NCI-H748 treated with DMSO at 0.1 percent for 48 hours (cell line): ENCODE data around the gene HSDL2.
A peak's percentile ranks its signal among the peaks of the same experiment; 100 is the strongest.
"Not testable (repeated sequence)": the region's sequence is repeated elsewhere in the genome, so short reads cannot be mapped to it uniquely, and the experiment has no call there.

ENCODE experiments used
- DNase-seq: peaks from one replicate; lab custom pipeline; 2025; lab: John Stamatoyannopoulos, UW

Gene HSDL2

DNA sequence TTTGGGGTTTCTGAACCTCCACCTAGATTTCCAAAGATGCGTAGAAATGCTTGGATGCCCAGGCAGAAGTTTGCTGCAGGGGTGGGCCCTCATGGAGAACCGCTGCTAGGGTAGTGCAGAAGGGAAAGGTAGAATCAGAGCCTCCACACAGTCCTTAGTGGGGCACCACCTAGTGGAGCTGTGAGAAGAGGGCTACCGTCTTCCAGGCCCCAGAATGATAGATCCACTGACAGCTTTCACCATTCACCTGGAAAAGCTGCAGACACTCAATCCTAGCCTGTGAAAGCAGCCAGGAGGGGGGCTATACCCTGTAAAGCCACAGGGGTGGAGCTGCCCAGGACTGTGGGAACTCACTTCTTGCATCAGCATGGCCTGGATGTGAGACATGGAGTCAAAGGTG, 13.3 kb upstream of the HSDL2 start:
- no peak for DNase-seq

DNA sequence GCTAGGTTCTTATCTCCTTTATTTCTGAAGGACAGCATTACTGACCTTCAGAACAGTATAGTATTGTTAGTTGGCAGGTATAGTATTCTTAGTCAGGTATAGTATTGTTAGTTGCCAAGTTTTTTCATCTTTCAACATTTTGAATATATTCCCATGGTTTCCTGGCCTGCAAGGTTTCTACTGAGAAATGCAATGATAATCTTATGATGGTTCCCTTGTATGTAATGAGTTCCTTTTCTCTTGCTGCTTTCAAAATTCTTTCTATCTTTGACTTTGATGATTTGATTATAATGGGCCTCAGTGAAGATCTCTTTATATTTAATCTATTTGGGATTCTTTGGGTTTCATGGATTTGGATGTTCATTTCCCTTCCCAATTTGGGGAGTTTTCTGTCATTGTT, 12.4 kb upstream of the HSDL2 start:
- DNase-seq, result no peak

DNA sequence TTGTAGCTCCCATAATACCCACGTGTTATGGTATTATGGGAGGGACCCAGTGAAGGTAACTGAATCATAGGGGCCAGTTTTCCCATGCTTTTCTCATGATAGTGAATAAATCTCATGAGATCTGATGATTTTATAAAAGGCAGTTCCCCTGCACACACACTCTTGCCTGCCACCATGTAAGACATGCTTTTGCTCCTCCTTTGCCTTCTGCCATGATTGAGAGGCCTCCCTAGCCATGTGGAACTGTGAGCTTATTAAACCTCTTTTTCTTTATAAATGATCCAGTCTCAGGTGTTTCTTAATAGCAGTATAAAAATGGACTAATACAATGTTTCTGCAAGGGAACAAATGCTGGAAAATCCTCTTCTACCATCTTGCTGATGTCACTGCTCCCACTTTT, 10.1 kb upstream of the HSDL2 start:
- no peak for DNase-seq

DNA sequence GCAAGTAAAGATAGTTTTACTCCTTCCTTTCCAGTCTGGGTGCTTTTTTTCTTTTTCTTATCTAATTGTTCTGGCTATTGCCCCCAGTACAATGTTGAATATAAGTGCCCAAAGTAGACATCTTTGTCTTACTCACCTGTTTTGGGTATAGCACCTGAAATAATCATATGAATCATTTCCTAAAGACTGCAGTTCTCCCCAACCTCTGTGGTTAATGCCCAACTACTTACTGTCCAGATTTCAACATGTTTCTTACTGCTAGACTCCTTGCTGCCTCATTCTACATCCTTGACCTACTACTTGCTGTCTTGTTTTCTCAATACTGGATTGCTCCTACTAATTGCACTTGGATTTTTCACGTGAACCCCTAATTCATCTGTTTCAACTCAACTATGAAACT, 8.8 kb upstream of the HSDL2 start:
- no peak for DNase-seq

DNA sequence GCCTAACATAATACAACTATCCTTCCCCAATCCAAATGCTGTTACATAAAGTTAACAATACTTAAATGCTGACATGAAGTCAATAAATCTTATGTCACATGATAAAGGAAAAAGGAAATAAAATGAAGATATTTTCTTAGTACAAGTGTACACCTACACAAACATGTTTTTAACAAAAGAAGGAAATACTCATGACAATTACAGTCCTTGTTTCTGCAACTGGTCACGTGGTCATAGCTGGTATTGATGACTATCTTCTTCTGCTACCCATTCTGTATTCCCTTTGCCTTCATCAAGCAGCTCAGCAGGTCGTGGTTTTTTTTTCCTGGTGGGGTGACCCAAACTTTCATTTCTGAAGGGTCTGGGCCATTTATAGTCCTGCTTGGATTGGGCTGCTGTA, 6.2 kb upstream of the HSDL2 start:
- not testable (repeated sequence) for DNase-seq

DNA sequence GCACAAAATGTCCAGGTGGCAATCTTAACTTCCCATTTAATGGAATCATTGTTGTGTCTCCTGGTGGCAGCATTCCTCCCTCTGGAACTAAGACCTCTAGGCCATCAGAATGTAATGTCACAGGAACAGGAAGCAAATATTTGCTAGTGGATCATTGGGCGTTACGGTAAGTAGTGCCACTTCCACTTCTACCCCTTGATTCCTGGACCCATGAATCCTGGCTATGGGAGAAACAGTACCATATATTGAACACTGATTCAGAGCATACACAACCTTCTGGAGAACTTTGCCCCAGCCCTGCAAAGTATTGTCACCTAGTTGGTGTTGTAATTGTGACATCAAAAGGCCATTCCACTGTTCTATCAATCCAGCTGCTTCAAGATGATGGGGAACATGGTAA, 5.7 kb upstream of the HSDL2 start:
- not testable (repeated sequence) for DNase-seq

DNA sequence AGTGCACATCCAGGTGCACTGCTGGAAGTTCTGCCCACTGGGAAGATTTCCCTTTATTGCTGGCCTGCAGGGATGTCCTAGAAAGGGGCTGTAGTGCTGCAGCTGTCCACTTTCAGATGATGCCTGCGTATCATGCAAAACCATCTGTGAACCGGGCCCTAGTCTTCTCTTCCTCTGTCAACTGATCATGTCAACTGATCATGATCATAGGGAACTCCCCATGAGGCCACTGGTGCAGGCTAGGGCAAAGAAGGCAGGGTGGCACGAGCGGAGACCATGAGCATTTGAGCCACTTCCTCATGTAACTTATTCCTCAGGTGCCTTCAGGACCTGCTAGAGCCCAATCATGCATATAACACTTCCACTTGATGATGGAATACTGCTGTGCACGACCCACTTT, 4.5 kb upstream of the HSDL2 start:
- no peak for DNase-seq

DNA sequence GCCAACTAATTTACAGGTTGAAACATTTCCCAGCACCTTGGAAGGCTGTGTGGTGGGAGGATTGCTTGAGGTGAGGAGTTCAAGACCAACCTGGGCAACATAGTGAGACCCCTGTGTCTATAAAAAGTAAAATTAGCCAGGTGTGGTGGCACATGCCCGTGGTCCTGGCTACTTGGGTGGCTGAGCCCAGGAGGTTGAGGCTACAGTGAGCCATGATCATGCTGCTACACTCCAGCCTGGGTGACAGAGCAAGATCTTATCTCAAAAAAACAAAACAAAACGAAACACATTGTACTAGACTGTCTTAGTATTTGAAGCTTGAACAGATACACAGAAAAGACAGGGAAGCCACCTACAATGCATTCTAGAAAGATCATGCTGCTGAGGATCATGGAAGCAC, 2.8 kb upstream of the HSDL2 start:
- DNase-seq, result no peak

DNA sequence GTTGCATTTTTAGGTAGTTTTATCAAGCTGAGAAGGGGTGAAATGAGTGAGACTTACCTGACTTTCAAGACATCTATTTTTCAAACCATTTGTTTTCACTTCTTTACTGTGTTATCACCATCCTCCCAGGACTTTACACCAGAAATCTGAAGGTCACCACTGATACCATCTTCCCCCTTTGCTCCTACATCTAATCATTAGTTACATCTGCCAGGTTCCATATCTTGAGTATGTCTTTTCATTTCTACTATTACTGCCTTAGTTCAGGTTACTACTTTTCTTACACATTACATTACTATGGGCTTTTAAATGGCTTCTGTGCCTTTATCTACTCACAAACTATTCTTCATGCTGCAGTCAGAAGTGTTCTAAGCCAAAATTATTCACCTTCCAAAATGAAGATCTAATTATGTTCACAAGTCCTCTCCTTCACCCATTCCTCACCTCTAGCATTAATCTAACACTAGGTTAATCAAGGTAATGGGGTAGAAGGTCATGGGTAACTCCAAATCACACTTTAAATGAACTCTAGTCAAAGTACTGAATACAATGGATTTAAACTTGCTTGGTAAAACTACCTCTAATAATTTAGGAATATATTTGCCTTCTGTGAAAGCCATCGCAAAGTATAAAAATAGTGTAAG, 2.1 kb upstream of the HSDL2 start:
- no peak for DNase-seq

DNA sequence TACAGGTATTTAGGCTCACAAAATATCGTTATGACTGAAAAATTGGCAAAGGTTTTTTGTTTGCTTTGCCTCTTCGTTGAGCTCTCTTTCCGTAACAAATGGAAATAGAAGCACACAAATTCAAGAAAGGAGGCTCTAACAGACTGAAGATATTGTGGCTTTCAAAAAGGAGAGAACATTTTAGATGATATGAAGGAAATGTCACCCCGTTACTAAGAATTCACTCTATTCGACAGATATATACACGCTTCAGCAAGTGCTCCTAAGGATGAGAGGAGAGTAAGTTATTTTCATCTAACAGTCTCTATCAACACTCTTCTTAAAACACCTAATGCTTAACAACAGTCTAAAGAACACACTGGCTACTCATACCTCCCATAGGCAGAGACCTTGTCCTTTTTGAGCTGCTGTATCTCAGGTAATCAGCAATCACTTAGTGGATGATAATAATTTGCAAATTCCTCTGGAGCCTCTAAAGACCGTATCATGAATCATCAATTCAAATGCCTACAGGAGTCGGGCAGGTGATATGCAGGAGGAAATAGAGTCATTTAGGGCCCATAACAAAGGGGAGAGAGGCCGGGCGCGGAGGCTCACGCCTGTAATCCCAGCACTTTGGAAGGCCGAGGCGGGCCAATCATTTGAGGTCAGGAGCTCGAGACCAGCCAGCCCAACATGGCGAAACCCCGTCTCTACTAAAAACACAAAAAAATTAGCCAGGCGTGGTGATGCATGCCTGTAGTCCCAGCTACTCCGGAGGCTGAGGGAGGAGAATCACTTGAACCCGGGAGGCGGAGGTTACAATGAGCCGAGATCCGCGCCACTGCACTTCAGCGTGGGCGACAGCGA, 1.4 kb upstream of the HSDL2 start:
- no peak for DNase-seq

DNA sequence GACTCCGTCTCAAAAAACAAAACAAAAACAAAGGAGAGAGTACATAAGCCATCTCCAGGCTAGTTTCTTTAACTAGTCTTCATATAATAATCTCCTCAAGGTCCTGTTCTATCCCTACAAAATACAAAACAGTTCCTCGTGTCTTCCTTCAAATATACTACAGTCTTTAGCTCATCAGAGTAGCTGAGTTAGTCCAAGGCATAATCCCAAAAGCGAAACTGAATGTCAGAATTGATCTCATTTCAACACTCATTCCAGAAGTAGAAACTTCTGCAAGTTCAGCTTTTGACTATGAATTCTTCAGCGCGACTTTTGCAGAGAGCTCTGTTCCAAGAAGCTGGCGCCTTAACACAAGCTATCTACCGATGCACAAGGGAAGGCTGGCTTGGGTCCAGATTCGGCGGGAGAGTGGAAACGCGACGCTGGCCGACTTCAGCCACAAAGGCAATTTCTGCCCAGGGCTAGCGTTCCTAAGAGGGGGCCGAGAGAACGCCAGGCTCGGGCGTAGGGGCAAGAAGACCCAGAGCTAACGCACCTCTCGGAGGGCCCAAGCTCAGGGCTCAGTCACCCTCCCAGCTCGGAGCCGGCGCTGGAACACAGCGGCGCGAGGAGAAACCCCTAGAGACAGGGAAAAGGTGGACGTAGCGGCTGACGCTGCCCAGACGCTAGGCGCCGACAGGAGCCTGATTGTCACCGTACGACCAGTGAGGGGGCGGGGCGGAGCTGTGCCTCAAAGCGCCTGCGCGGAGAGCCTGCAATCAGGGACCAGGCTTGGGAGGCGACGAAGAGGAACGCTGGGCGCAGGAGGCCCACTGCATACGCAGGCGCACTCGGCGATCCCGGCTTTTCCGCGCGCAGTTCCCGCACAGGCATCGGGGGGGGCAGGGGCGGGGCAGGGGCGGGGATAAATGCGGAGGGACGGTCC, 469 bp upstream of the HSDL2 start:
- peak; percentile 98 for DNase-seq

DNA sequence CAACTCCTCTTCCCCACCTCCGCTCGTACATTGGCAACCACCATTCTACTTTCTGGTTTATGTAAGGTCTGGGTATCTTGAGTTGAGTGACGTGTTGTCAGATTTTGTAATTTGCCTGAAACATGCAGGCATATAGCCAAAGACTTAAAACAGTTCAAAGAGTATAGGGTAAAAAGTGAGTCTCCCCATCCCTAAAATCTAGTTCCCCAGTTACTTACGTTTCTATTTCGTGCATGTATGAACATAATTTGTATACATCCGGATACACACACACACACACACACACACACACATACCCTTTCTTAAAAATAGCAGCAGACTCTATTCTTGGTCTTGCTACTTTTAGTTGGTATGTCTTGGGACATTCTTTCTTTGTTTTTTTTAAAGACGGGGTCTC, 915 bp downstream of the HSDL2 start:
- no peak for DNase-seq

DNA sequence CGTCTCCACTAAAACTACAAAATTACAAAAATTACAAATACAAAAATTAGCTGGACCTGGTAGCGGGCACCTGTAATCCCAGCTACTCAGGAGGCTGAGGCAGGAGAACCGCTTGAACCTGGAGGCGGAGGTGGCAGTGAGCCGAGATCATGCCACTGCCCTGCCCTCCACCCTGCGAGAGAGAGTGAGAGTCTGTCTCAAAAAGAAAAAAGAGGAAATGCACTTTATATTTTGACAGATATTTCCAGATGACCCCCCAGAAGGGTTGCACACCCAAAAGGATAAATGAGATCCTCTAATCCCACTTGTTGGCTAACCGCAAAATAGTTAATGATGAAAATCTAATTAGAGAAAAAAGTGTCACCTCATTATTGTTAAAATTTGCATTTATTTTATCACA, 2.2 kb downstream of the HSDL2 start:
- DNase-seq, result no peak

DNA sequence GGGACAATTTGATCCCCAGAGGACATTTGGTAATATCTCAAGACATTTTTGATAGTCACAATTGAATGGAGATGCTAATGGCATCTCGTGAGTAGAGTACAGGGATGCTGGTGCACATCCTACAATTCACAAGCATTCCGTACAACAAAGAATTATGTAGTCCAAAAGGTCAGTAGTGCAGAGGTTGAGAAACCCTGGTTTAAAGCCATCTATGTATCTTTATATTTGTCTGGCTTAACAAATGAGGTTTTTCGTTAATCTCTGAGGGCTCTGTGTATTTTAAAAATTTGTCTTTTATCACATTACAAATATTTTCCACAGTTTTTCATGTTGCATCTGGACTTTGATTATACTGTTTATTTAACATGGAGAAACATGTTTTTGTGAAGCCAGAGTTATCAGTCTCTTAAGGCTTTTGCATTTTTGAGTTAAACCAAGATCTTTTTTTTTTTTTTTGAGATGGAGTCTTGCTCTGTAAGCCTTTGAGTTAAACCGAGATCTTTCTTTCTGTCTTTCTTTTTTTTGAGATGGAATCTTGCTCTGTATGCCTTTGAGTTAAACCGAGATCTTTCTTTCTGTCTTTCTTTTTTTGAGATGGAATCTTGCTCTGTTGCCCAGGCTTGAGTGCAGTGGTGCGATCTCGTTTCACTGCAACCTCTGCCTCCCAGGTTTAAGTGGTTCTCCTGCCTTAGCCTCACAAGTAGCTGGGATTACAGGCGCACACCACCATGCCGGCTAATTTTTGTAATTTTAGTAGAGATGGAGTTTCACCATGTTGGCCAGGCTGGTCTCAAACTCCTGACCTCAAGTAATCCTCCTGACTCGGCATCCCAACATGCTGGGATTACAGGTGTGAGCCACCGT, 2.8 kb downstream of the HSDL2 start:
- DNase-seq, result no peak

DNA sequence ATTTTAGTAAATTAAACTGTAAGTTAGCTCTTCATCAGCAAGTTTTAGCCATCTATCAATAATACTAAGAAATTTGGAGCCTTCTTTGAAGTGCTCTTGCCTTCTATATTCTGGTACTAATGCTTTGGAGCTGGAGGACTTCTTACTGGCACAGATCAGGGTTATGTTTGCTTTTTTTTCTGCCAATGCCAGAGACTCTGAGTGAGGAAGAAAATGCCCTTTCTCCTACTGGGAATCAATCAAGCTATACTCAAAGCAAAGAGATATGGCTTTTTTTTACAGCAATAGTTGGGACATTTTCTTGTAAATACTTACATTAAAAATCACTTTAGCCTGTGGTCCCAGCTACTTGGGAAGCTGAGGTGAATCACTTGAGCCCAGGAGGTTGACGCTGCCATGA, 4.3 kb downstream of the HSDL2 start:
- DNase-seq, result no peak

DNA sequence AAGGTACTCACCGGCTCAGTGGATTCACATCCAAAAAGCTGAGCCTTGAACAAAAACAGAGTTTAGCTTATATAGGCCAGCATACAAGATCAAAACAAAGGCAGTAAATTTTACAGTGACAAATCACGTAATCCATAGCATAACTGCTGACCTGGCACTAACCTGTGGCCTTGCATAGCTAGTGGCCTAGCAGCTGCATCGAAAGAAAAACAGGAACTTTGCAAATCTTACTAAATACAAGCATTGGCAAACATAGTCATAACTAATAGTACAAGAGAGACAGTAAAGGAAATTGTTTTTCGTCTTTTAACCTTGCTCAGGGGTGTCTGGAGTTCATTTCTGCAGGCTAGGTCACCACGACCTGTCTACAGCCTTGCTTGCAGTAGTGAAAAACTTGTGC, 4.8 kb downstream of the HSDL2 start:
- DNase-seq, result no peak

DNA sequence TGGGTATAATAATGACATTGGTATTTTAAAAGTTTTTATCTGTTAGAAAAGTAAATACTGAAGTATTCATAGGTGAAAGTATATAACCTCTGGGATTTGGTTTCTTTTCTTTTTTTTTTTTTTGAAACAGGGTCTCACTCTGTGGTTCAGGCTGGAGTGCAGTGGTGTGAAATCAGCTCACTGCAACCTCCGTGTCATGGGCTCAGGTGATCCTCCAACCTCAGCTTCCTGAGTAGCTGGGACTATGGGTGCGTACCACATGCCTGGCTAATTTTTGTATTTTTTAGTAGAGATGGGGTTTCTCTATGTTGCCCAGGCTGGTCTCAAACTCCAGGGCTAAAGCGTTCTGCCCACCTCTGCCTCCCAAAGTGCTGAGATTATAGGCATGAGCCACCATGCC, 7.2 kb downstream of the HSDL2 start:
- no peak for DNase-seq

DNA sequence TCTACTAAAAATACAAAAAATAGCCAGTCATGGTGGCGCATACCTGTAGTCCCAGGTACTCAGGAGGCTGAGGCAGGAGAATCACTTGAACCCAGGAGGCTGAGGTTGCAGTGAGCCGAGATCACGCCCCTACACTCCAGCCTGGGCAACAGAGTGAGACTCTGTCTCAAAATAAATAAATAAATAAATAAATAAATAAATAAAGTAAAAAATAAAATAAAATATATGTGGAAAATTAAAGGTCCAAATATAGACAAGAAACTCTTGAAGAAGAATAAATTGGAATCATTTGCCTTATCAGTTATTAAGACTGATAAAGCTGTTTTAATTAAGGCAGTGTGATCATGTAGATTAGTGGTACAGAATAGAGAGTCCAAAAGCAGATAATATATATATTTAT, 10.0 kb downstream of the HSDL2 start:
- DNase-seq, result not testable (repeated sequence)

DNA sequence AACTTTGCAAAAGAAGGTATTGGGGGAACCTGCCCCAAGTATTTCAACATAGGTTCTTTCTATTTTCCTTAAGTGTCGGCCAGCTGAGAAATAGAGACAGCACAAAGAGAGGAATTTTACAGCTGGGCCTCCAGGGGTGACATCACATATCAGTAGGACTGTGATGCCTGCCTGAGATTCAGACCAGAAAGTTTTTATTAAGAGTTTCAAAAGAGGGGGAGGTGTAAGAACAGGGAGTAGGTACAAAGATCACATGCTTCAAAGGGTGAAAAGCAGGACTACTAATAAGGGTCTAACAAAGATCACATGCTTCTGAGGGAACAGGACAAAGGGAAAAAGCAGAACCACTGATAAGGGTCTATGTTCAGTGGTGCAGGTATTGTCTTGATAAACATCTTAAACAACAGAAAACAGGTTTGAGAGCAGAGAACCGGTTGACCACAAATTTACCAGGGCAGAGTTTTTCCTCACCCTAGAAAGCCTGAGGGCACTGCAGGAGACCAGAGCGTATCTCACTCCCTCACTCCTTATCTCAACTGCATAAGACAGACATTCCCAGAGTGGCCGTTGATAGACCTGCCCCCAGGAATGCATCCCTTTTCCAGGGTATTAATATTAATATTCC, 12.1 kb downstream of the HSDL2 start:
- not testable (repeated sequence) for DNase-seq

DNA sequence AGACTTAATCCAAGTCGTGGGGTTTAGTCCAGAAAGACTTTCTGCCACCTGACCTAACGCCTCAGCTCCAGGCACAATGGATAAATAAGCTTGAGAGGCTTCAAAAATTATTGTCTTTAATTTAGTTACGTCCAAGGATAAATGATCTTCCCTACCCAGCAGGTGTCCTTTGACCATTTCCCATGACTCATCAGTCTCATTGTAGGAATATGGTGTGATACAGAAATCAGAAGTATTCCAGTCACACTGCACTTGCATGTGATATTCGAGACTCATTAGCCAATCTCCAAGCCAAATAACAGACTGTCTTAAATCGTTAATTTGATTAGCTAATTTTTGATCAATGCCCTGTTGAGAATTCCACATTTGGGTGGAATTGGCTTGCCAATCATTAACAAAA, 13.2 kb downstream of the HSDL2 start:
- DNase-seq, result not testable (repeated sequence)

DNA sequence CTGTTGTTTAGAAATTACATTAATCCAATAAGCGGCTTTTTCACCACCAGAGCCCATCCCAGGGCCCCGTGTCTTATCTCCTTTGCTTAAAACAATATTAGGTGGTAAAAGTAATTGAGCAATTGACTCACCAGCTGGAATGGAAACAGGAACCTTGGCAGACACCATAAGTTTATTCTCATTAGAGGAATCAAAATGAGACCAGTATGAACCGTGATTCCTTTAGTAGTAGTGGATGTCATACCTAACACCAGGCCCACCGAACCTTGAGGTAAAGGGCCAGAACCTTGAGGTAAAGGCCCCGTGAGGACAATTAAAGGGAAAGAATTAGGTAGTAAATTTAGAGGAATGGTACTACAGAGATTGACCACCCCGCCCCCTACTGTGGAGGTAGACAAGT, 16.5 kb downstream of the HSDL2 start:
- no peak for DNase-seq
